ENCODE results near the gene USP40.

USP40 gene

GRCh38 chr2:233440314-233440713 is 126.3 kb downstream of the USP40 start:
- DNase-seq, result no peak

DNA sequence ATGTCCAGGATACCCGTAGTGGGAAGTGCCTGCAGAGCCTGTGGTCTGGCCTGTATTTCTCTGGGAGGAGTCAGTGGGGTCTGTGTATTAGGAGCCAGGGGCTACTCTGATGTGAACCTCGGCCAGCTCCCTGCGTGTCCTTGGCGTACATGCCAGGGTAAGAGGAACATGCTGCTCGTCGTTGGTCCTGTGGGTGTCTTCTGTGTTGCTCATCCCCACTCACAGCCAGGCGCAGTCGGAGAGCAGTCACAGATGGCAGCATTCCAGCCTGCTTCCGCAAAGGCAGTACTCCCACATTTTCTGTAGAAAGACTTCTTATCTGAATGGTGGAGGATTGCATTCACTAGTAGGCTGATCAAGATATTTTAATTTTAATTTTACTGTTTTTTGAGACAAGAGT is 127.4 kb downstream of the USP40 start:
- no peak for DNase-seq

DNA sequence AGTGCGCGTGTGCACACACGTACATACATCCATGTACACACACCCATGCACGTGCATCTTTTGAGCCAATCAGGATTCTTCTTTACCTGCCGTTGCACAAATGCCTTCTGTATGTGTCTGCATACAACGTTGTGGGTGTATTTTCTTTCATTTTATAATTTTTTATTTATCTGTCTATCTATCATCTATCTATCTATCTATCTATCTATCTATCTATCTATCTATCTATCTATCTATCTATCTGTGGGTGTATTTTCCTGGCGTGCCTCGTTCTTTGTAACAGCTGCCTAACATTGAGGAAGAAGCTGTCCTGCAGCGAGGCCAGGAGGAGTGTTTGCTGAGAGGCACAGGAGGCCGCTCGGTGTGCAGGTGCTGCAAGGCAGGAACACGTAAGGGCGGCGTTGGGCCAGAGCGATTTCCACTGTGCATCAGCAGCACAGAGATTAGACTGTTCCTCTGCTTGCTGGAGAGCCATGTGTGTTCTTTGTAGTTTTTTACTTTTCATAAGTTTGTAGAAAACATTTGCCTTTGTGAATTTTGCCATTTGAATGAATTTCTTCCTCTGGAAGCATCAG is 127.9 kb downstream of the USP40 start:
- no peak for DNase-seq

DNA sequence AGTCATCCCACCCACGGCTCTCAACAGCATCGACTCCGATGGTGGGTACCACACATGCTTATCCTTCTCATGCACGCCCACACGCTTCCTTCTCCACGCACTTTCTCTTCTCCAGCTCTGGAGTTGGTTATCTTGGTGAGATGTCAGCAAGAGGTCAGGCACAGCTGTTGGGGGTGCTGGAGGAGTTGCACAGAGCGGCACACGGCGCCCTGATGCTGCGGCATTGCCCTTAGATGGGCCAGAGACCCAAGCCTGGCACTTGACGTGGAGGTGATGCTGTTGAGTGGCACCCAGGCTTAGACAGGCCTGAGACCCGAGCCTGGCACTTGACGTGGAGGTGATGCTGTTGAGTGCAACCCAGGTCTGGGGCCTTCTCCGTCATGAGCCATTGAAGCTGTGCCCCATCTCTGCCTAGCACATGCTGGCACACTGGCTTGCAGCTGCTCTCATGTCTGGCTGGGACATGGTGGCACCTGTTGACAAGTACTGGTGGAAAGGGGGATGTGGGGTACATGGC is 129.1 kb downstream of the USP40 start:
- DNase-seq, result no peak

DNA sequence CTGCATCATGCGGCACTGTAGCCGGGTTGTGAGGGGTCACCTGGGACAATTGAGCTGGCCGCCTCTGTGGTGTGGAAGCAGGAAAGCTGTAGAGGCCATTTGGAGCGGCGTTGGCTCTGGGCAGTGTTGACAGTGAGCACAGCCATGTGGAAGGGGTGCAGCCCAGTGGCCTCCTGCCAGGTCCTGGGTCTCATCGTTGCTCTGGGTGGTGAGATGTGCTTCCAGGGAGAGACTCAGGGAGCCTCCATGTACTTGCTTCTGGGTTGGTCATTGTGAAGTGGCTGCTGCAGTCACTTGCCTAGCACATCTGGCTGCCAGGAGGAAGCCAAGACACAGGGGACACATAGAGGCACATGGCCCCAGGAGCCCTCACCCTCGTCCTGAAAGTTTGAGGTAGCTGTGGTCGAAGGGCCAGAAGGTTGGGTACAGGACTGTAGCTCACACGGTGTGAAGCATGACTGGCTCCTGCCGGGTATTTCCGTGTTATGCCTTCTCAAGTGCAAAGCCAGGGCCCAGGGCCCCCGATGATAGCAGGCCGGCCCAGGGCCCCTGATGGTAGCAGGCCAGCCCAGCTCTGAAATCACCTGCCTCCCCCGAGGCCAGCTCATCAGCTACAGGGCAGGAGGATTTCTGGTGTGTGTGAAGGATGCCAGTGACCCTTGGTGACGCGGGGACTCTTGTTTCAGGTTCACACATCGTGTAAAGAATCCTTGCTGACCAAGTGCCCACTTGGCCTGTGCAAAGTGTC is 129.7 kb downstream of the USP40 start:
- DNase-seq, result no peak

- no peak for DNase-seq
Measured at GRCh38 chr2:233436191-233436581, 130.4 kb downstream of the USP40 start.

- no peak for DNase-seq
Measured at GRCh38 chr2:233435436-233436190, 131.0 kb downstream of the USP40 start.

DNA sequence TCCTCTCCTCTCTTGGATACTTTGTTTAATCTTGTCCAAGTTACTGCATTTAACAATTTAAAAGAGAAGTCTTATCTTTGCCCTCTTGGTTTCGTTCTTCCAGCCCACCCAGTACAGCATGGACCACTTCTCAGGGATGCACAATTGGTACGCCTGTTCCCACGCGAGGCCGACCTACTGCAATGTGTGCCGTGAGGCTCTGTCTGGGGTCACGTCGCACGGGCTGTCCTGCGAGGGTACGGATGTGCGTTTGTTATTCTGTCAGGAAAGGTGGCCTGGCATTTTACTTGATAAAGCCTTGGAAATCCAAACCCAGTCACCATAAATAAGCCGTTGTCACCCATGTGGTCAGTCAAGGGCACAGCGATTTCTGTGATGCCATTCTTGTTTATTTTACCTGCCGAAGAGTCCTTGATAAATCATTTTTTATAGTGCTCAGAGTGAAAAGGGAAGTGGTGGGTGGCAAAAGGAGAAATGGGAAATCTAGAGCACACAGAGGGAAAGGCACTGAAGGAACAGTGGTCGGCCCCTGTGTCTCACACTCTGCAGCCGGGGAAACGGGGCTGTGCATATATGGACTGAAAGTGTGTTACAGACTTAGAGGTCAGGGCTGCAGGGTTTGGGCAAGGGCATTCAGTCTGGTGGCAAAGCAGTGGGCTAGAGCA is 131.8 kb downstream of the USP40 start:
- DNase-seq, result no peak

GRCh38 chr2:233433794-233434193 is 132.8 kb downstream of the USP40 start:
- no peak for DNase-seq

DNA sequence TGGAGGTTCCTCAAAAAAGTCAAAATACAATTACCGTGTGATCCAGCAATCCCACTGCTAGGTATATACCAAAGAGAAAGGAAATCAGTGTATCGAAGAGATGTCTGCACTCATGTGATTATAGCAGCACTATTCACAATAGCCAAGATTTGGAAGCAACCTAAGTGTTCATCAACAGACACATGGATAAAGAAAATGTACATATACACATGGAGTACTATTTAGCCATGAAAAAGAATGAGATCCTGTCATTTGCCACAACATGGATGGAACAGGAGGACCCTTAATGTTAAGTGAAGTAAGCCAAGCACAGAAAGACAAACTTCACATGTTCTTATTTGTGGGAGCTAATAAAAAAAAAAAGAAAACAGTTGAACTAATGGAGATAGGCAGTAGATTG is 133.6 kb downstream of the USP40 start:
- no peak for DNase-seq

DNA sequence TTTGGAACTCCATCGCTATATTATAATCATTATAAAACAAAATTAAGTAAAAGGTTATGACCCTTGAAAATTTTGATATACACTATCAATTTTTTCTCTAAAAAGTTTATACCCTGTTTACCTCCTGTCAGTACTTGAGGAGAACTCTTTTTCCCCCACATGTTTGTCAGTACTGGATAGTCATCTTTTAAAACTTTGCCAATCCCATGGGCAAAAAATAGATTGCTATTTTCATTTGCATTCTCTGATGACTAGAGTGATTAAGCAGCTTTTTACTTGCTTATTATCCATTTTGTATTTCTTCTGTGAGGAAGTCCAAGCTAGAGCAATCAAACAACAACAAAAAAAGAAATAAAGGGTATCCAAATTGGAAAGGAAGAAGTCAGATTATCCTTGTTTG is 135.9 kb downstream of the USP40 start:
- no peak for DNase-seq

- DNase-seq, result no peak
Measured at GRCh38 chr2:233430081-233430480, 136.5 kb downstream of the USP40 start.

DNA sequence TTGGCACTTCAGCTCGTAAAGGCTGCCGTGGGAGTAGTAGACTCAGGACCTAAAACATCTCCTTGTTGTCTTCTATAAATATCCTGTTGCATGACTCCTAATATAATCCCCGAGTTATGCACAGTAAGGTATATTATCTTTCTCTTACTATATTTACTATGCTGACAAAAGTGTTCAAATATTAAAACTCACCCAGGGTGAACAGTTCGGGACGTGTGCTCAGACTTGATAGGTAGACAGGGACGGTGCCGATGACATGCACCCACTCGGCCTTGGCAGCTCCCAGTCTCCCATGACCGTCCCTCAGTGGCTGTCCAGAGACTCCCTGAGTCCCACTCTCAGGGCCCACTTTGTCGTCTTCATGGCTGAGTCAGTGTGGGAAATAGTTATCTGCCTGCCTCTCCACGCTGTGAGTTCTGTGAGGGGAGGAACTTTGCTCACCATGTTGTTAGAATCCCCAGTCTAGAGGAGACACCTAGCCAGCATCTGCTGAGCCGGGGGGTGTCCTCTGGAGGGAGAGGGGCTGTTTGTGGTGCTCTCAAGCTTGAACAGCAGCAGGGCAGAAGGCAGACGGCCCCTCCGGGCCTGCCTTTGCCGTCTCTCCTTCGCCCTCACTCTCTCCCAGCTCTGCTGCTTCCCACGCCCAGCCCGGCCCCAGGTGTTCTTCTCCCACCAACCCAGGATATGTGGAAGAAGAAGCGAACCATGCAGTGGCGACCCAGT is 137.2 kb downstream of the USP40 start:
- DNase-seq, result no peak

- no peak for DNase-seq
Measured at GRCh38 chr2:233428438-233428837, 138.1 kb downstream of the USP40 start.

DNA sequence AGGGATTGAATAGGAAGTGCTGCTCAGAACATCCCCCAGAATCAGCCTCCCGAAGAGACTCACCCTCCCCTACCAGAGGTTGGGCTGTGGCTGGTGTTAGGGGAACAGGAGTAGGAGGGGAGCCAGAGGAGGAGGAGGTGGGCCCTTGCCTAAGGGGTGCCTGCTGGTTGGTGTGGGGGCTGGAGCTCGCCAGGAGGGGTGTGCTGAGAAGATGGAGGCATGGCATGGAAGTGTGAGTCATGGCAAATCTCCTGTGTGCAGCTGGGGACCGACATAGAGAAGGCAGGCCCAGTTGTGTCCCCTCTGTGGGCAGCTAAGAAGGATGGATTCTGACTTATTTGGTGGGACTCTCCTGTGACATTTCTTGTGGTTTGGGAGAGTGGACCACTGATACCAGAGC is 138.6 kb downstream of the USP40 start:
- DNase-seq, result no peak

- no peak for DNase-seq
Measured at GRCh38 chr2:233426619-233427342, 139.8 kb downstream of the USP40 start.
